ENCODE measurements around the gene FMC1.

Gene FMC1

DNA sequence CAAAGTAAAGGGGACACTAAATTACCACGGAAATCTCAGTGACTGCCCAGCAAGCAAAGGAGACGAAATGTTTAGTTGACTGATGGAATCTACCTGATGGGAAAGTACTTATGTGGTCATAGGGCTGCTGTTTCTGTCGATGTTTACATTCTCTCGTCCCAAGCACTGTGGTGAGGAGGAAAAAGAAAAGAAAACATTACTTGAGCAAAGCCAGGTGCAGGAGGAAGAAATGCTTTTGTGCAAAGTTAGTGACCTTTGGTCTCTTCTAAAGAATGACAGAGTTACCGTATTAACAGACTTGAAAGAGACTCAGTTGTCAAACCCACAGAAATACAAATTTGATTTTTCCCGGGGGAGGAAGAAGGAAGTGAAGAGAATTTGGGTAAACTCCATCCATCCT, 43.3 kb upstream of the FMC1 start:
- TF ChIP-seq EP300 (IDR thresholded peaks at IDR 0.05; ENCODE audit: borderline replicate concordance), result no peak
- TF ChIP-seq, protein P1, sequence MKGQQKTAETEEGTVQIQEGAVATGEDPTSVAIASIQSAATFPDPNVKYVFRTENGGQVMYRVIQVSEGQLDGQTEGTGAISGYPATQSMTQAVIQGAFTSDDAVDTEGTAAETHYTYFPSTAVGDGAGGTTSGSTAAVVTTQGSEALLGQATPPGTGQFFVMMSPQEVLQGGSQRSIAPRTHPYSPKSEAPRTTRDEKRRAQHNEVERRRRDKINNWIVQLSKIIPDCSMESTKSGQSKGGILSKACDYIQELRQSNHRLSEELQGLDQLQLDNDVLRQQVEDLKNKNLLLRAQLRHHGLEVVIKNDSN (IDR thresholded peaks at IDR 0.05), result no peak
- no peak for TF ChIP-seq FOXM1 (IDR thresholded peaks at IDR 0.05; ENCODE audit: borderline replicate concordance, low read depth)
- TF ChIP-seq YY1 (IDR thresholded peaks at IDR 0.05; ENCODE audit: low read depth), result no peak

DNA sequence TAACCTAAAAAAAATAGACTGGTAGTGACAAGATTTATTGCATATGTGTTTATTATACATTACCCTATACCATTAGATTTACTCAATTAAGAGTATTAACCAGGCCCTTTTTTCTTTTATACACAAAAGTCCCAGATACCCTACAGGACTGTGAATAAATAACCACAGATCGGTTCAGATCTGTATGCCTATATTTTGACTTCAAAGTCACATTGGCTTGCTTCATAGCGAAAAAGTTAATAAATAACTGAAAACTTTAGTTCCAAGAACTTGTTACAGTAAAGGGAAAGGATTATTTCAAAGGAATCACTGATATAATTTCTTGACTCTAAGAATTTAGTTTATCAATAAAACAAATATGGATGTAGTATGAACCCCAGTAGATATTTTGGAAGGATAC, 41.8 kb upstream of the FMC1 start:
- TF ChIP-seq ZBTB7A (IDR thresholded peaks at IDR 0.05; ENCODE audit: low read depth) (no peak), NFIC (IDR thresholded peaks at IDR 0.05) (no peak), RAD21 (IDR thresholded peaks at IDR 0.05; ENCODE audit: low read depth) (no peak), CEBPB (IDR thresholded peaks at IDR 0.05) (no peak), FOXM1 (IDR thresholded peaks at IDR 0.05; ENCODE audit: borderline replicate concordance, low read depth) (no peak), EP300 (IDR thresholded peaks at IDR 0.05; ENCODE audit: borderline replicate concordance) (no peak), YY1 (IDR thresholded peaks at IDR 0.05; ENCODE audit: low read depth) (no peak), CREB1 (IDR thresholded peaks at IDR 0.05; ENCODE audit: low read depth) (no peak), TAF1 (IDR thresholded peaks at IDR 0.05; ENCODE audit: low read depth) (no peak)
- TF ChIP-seq, protein P1 (IDR thresholded peaks at IDR 0.05), result no peak

DNA sequence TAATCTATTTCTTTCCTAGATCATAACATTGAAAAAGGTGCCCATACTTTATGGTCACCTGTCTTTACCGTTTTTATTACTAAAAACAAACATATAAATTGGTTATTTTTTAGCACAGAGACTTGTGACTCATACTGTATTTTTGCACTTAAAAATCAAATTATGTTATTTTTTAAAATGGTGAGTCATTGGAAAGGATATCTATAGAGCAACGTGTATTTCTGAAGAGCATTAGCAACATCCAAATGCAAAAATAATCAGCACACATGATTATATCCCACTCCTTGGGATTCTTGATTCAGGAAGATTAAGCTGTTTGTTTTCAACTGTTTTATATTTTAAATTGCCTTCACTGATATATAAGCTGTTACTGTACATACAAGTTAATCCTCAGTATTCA, 40.7 kb upstream of the FMC1 start:
- TF ChIP-seq, protein P1 (IDR thresholded peaks at IDR 0.05), result no peak
- TF ChIP-seq TAF1 (IDR thresholded peaks at IDR 0.05; ENCODE audit: low read depth), result no peak
- TF ChIP-seq EGR1 (IDR thresholded peaks at IDR 0.05), result no peak
- no peak for TF ChIP-seq RAD21 (IDR thresholded peaks at IDR 0.05; ENCODE audit: low read depth)
- no peak for TF ChIP-seq TEAD4 (IDR thresholded peaks at IDR 0.05)
- TF ChIP-seq YY1 (IDR thresholded peaks at IDR 0.05; ENCODE audit: low read depth), result no peak
- no peak for TF ChIP-seq CREB1 (IDR thresholded peaks at IDR 0.05; ENCODE audit: low read depth)

DNA sequence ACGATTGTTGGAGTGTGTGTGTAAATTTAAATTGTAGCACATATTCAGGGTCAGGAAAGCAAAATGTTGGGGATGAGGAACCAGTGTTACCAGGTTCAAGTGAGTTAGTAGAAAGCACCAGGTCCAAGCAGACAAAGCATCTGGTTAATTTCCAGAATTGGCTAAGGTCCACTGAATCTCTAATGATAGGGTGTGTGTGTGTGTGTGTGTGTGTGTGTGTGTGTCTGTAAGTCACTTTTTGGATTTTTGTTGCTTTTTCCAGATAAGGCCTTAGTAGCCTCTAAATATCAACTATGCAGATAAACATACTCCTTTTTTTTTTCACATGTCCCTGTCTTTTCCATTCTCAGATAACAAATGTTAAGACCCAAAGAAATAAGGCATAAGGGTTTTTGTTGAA, 36.6 kb upstream of the FMC1 start:
- TF ChIP-seq YY1 (IDR thresholded peaks at IDR 0.05; ENCODE audit: low read depth) (no peak), NFIC (IDR thresholded peaks at IDR 0.05) (no peak)

DNA sequence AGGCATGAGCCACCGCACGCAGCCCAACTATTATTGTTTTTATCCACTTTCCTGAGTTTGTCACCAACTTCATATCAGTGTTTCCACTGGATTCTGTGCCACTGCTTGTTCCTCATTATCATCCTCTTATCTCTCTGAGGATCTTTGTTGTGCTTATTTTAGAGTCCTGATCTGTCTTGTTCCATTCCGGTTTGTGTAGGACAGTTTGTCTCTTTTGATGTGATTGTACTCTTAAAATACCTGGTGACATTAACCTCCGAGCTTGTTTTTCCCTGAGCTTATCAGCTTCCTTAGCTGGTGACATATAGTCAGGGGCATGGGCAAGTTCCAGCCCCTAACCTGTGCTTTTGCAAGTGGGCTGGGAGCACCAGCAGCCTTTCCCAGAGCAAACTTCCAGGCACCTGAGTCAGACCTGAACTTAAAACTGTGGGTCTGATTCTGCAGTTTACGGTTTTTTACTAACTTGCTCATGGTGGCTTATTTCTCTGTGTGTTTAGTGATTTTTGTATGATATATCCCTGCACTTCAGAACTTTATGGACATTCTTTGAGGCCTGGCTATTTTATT, 23.1 kb upstream of the FMC1 start:
- no peak for TF ChIP-seq FOXM1 (IDR thresholded peaks at IDR 0.05; ENCODE audit: borderline replicate concordance, low read depth)
- TF ChIP-seq, protein P2, sequence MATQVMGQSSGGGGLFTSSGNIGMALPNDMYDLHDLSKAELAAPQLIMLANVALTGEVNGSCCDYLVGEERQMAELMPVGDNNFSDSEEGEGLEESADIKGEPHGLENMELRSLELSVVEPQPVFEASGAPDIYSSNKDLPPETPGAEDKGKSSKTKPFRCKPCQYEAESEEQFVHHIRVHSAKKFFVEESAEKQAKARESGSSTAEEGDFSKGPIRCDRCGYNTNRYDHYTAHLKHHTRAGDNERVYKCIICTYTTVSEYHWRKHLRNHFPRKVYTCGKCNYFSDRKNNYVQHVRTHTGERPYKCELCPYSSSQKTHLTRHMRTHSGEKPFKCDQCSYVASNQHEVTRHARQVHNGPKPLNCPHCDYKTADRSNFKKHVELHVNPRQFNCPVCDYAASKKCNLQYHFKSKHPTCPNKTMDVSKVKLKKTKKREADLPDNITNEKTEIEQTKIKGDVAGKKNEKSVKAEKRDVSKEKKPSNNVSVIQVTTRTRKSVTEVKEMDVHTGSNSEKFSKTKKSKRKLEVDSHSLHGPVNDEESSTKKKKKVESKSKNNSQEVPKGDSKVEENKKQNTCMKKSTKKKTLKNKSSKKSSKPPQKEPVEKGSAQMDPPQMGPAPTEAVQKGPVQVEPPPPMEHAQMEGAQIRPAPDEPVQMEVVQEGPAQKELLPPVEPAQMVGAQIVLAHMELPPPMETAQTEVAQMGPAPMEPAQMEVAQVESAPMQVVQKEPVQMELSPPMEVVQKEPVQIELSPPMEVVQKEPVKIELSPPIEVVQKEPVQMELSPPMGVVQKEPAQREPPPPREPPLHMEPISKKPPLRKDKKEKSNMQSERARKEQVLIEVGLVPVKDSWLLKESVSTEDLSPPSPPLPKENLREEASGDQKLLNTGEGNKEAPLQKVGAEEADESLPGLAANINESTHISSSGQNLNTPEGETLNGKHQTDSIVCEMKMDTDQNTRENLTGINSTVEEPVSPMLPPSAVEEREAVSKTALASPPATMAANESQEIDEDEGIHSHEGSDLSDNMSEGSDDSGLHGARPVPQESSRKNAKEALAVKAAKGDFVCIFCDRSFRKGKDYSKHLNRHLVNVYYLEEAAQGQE (IDR thresholded peaks at IDR 0.05; ENCODE audit: low read depth), result no peak
- no peak for TF ChIP-seq EP300 (IDR thresholded peaks at IDR 0.05; ENCODE audit: borderline replicate concordance)
- TF ChIP-seq TEAD4 (IDR thresholded peaks at IDR 0.05), result no peak
- no peak for TF ChIP-seq TAF1 (IDR thresholded peaks at IDR 0.05; ENCODE audit: low read depth)
- TF ChIP-seq YY1 (IDR thresholded peaks at IDR 0.05; ENCODE audit: low read depth), result no peak

DNA sequence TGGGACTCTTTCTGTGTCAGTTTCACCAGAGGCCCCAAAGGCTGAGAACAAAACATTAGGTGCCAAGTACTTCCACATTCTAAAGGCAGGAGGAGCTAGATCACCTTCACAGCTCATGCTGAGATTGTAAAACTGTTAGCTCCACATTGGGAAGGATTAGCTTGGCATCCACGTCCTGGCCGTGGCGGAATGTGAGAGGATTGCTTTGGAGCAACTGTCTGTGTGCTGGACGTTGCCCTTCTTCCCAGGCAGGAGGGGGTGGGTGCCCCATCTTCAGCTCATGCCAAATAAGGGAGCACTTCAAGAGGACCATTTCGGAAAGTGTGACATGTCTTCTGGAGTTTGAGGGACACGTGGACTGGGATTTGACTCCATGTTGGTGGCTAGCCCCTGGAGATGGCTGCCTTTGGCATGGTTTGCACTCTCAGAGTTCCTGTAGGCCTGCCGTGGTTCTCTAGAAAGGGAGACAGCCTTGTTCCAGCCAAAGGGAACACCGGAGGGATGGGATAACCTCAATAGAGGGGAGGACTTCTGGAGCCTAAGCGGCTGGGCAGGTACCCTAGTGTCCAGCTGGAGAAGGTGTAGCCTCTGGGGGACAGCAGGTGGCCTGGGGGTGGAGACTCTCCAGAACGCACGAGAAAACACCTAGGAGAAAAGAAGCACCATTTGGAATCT, 19.9 kb upstream of the FMC1 start:
- no peak for TF ChIP-seq ZBTB7A (IDR thresholded peaks at IDR 0.05; ENCODE audit: low read depth)
- TF ChIP-seq RAD21 (IDR thresholded peaks at IDR 0.05; ENCODE audit: low read depth), result peak; percentile 49

DNA sequence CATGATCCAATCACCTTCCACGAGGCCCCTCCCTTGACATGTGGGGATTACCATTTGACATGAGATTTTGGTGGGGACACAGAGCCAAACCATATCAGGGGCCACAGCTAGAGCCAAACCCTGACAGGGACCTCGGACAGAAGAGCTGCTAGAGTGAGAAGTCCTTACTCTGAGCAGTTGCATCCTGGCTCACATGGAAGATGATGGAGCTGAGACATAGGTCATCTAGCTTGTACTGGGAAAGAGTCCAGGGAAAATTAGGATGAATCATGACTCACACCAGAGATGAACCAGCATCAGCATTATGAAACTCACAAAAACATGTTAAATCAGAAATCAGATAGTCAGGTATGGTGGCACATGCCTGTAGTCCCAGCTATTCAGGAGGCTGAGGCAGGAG, 12.8 kb upstream of the FMC1 start:
- TF ChIP-seq ZBTB7A (IDR thresholded peaks at IDR 0.05; ENCODE audit: low read depth) (no peak), EGR1 (IDR thresholded peaks at IDR 0.05) (no peak), FOXM1 (IDR thresholded peaks at IDR 0.05; ENCODE audit: borderline replicate concordance, low read depth) (no peak), TEAD4 (IDR thresholded peaks at IDR 0.05) (no peak), NFIC (IDR thresholded peaks at IDR 0.05) (no peak), YY1 (IDR thresholded peaks at IDR 0.05; ENCODE audit: low read depth) (no peak), TCF12 (IDR thresholded peaks at IDR 0.05; ENCODE audit: low read depth) (no peak), RAD21 (IDR thresholded peaks at IDR 0.05; ENCODE audit: low read depth) (no peak), CREB1 (IDR thresholded peaks at IDR 0.05; ENCODE audit: low read depth) (no peak)
- TF ChIP-seq, protein P1 (IDR thresholded peaks at IDR 0.05), result no peak

DNA sequence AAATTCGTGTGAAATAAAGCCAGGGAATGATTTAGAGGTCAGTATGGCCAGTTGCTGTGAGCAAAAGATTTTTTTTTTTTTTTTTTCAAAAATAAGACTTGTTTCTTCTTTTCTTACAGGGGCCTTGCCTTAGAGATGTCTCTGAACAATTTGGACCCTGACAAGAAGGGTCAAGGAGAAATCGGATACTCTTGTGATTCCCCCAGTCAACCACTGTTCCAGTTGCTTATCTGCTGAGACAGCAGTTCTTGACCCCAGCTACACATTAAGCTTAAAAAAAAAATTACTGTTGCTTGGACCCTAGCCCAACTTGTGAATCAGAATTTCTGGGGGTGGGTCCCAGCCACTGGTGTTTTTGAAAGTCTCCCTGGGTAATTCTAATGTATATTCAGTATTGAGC, 12.0 kb upstream of the FMC1 start:
- TF ChIP-seq, protein P3, sequence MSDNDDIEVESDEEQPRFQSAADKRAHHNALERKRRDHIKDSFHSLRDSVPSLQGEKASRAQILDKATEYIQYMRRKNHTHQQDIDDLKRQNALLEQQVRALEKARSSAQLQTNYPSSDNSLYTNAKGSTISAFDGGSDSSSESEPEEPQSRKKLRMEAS (IDR thresholded peaks at IDR 0.05), result no peak
- TF ChIP-seq TEAD4 (IDR thresholded peaks at IDR 0.05) (no peak), EGR1 (IDR thresholded peaks at IDR 0.05) (no peak), EP300 (IDR thresholded peaks at IDR 0.05; ENCODE audit: borderline replicate concordance) (no peak), CEBPB (IDR thresholded peaks at IDR 0.05) (no peak), RAD21 (IDR thresholded peaks at IDR 0.05; ENCODE audit: low read depth) (no peak), FOXM1 (IDR thresholded peaks at IDR 0.05; ENCODE audit: borderline replicate concordance, low read depth) (no peak), ZBTB7A (IDR thresholded peaks at IDR 0.05; ENCODE audit: low read depth) (no peak), NFIC (IDR thresholded peaks at IDR 0.05) (no peak), TCF12 (IDR thresholded peaks at IDR 0.05; ENCODE audit: low read depth) (no peak), YY1 (IDR thresholded peaks at IDR 0.05; ENCODE audit: low read depth) (no peak)
- TF ChIP-seq, protein P1 (IDR thresholded peaks at IDR 0.05), result no peak

Data from Ishikawa (cell line).